ENCODE results near the gene NAP1L4.

NAP1L4 gene

GRCh38 chr11:3011891-3012885, 20.1 kb upstream of the NAP1L4 start:
- no peak for TF ChIP-seq CTCF (conservative IDR thresholded peaks at IDR 0.05; ENCODE audit: low read depth, low read length)
- no peak overlapping the region for H3K4me3 ChIP-seq (ENCODE audit: low read depth, low read length)
- no peak for DNase-seq (ENCODE audit: low read depth)

- DNase-seq (ENCODE audit: low read depth): peak; percentile 82
- no peak overlapping the region for H3K4me3 ChIP-seq (ENCODE audit: low read depth, low read length)
- no peak for TF ChIP-seq CTCF (conservative IDR thresholded peaks at IDR 0.05; ENCODE audit: low read depth, low read length)
These were observed 18.6 kb upstream of the NAP1L4 start for GRCh38 chr11:3010521-3011275.

GRCh38 chr11:3010004-3010403, 17.9 kb upstream of the NAP1L4 start:
- TF ChIP-seq CTCF (conservative IDR thresholded peaks at IDR 0.05; ENCODE audit: low read depth, low read length): no peak
- H3K4me3 ChIP-seq (ENCODE audit: low read depth, low read length): no peak overlapping the region
- DNase-seq (ENCODE audit: low read depth): no peak

GRCh38 chr11:3009481-3009880, 17.4 kb upstream of the NAP1L4 start:
- DNase-seq (ENCODE audit: low read depth): no peak
- no peak overlapping the region for H3K4me3 ChIP-seq (ENCODE audit: low read depth, low read length)
- TF ChIP-seq CTCF (conservative IDR thresholded peaks at IDR 0.05; ENCODE audit: low read depth, low read length): no peak

GRCh38 chr11:3008746-3009336, 16.7 kb upstream of the NAP1L4 start:
- TF ChIP-seq CTCF (conservative IDR thresholded peaks at IDR 0.05; ENCODE audit: low read depth, low read length): no peak
- H3K4me3 ChIP-seq (ENCODE audit: low read depth, low read length): no peak overlapping the region
- no peak for DNase-seq (ENCODE audit: low read depth)

GRCh38 chr11:3007404-3008010, 15.4 kb upstream of the NAP1L4 start:
- no peak for TF ChIP-seq CTCF (conservative IDR thresholded peaks at IDR 0.05; ENCODE audit: low read depth, low read length)
- DNase-seq (ENCODE audit: low read depth): no peak
- H3K4me3 ChIP-seq (ENCODE audit: low read depth, low read length): no peak overlapping the region
